NCI-H1417 (cell line): ENCODE measurements around the gene SIPA1L3.
"Not testable (repeated sequence)": the region's sequence is repeated elsewhere in the genome, so short reads cannot be mapped to it uniquely, and the experiment has no call there.

Experiments
- DNase-seq, 3 experiments: peaks; one replicate each; lab custom pipeline; 2025; lab: John Stamatoyannopoulos, UW

Gene SIPA1L3, protein sequence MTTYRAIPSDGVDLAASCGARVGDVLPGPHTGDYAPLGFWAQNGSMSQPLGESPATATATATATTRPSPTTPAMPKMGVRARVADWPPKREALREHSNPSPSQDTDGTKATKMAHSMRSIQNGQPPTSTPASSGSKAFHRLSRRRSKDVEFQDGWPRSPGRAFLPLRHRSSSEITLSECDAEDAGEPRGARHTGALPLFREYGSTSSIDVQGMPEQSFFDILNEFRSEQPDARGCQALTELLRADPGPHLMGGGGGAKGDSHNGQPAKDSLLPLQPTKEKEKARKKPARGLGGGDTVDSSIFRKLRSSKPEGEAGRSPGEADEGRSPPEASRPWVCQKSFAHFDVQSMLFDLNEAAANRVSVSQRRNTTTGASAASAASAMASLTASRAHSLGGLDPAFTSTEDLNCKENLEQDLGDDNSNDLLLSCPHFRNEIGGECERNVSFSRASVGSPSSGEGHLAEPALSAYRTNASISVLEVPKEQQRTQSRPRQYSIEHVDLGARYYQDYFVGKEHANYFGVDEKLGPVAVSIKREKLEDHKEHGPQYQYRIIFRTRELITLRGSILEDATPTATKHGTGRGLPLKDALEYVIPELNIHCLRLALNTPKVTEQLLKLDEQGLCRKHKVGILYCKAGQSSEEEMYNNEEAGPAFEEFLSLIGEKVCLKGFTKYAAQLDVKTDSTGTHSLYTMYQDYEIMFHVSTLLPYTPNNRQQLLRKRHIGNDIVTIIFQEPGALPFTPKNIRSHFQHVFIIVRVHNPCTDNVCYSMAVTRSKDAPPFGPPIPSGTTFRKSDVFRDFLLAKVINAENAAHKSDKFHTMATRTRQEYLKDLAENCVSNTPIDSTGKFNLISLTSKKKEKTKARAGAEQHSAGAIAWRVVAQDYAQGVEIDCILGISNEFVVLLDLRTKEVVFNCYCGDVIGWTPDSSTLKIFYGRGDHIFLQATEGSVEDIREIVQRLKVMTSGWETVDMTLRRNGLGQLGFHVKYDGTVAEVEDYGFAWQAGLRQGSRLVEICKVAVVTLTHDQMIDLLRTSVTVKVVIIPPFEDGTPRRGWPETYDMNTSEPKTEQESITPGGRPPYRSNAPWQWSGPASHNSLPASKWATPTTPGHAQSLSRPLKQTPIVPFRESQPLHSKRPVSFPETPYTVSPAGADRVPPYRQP (N-terminal part only)

GRCh38 chr19:37906869-37907734 lies at the start of gene SIPA1L3:
TSS of gene SIPA1L3 (plus strand) at chr19:37907208. CDS start at chr19:38081566, 174,358 bp downstream.
- peak; percentile 95 to 98 (median 98) for DNase-seq

GRCh38 chr19:37864501-37864900 lies 42.5 kb upstream of the SIPA1L3 start:
- DNase-seq: no peak

DNA sequence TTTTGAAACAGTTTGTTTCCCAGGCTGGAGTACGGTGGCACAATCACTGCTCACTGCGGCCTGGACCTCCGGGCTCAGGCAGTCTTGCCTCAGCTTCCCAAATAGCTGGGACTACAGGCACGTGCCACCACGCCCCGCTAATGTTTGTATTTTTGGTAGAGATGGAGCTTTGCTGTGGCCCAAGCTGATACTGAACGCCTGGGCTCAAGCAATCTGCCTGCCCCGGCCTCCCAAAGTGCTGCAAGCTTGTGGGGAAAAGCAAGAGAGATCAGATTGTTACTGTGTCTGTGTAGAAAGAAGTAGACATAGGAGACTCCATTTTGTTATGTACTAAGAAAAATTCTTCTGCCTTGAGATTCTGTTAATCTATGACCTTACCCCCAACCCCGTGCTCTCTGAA lies 41.1 kb upstream of the SIPA1L3 start:
- not testable (repeated sequence) for DNase-seq

GRCh38 chr19:37867831-37868230 lies 39.2 kb upstream of the SIPA1L3 start:
- DNase-seq: no peak

DNA sequence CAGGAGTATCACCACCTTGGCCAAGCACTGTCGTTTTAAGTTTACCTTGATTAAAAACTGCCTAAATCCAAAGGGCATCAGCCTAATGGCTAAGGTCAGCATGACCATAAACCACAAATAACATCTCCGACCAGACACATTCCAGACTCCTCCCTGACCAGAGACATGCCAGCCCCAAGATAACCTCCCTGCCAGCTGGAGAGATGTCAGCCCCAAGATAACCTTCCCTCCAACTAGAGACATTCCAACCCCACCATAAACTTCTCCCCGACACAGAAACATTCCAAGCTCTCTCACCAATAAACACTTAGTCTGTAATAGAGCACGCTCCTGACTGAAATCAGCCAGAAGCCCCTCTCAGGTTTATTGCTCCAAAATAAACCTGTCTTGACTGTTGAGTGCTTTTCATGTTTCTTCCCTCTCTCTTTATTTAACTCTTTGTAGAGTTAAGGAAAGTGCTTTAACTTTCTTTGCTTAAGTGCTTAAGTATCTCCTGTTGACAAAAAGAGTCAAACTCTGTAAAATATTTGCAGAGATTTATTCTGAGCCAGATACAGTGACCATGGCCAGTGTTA lies 37.2 kb upstream of the SIPA1L3 start:
- DNase-seq: no peak

GRCh38 chr19:37872383-37872782 lies 34.6 kb upstream of the SIPA1L3 start:
- no peak for DNase-seq

DNA sequence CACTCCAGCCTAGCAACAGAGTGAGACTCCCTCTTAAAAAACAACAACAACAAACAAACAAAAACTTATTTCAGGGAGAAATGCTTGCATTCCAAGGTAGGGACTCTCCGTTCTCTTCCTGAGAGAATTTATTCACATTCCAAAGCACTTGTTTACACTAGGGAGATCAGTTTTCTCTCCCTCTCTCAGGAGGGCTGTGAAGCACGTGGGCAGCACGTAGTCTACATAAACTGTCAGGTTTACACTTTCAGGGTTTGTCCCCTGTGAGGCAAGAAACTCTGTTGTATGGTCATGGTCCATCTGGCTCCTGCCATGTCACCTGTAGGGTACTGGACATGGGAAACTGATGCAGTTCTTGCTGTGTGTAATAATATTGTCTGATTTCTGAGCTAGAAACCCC lies 32.2 kb upstream of the SIPA1L3 start:
- no peak for DNase-seq

DNA sequence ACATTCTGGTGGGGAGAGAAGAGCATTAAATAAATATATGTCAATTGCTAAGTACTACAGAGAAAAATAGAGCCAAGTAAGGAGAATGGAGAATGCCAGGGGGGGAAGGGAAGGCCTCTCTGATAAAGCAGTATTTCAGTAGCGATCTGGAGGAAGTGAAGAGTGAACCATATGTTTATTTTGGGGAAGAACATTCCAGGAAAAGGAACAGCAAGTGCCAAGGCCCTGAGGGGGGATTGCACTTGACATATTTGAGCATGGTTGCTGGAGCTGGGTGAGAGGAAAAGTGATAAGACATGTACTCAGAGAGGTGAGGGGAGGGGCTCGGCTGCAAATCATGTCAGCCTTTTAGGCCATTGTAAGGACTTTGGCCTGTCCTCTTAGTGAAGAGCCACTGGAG lies 31.0 kb upstream of the SIPA1L3 start:
- DNase-seq: no peak

DNA sequence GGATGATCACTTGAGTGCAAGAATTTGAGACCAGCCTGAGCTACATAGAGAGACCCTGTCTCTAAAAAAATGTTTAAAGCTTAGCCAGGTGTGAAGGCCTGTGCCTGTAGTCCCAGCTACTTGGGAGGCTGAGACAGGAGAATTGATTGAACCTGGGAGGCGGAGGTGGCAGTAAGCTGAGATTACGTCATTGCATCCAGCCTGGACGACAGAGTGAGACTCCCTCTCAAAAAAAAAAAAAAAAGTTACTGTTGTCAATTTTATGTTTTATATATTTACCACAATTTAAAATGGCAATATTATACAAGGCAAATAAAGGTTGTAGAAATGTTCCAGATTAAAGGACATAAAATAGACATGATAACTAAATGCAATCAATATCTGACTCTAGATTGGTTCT lies 29.9 kb upstream of the SIPA1L3 start:
- no peak for DNase-seq

DNA sequence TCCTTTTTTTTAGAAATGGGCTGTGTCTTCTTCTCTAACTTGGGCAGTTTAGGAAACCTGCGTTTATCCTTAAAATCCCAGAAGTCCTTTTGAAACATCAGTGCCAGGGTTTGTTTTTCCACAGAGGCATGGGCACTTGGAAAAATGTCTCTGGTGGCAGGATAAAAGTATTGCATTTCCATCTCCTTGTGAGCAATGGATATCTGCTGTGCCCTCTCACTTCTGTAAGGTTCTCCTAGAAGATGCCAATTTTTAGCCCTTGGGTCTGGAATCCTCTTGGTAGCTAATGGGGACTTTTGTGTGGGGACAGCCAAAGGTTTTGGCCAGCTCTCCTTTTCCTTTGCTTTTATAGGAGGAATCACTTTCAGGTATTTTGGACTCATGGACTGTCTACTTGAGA lies 21.6 kb upstream of the SIPA1L3 start:
- no peak for DNase-seq

- no peak for DNase-seq
Observed at GRCh38 chr19:37886571-37886970, 20.4 kb upstream of the SIPA1L3 start.

DNA sequence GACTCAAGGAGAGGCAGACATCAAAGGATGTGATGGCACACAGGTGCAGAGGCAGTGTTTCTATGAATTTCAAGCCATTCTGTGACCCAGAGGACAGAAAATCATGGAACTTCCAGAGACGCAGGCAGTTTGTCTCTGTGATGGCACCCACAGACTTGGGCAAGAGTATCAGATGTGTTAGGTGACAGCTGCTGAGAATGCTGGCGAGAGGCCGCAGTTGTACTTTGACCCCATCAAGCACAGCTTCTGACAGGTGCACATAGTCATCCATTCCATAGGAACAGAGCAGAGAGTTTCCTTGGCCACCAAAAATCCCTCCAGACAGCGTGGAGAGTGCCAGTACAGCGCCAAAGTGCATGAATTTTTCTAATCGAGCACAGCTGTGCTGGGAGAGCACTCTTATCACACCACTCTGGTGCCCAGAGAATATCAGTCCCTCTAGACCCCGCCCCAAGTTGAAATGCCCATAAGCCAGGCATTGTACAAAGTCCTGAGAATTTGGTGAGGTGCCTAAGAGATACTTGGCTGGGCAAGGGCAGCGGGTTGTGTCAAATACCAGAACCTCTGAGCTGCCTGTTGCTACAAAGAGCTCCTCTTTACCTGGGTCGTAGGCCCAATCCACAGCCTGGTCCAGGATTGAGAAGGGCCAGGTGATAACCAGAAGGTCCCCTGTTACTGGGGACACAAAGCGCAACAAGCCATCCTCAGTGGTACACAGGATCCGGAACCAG lies 13.0 kb upstream of the SIPA1L3 start:
- no peak for DNase-seq

GRCh38 chr19:37896180-37896579 lies 10.8 kb upstream of the SIPA1L3 start:
- DNase-seq: no peak

DNA sequence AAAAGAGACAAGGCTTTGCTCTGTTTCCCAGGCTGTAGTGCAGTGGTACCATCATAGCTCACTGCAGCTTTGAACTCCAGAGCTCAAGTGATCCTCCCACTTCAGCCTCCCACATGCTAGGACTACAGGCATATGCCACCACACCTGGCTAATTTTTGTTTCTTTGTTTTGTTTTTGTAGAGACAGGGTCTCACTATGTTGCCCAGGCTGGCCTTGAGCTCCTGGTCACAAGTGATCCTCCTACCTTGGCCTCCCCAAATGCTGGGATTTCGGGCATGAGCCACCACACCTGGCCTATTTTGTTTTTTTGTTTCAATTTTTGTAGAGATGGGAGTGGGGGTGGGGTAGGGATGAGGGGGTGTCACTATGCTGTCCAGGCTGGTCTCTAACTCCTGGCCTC lies 7.6 kb upstream of the SIPA1L3 start:
- DNase-seq: no peak

GRCh38 chr19:37899966-37900365 lies 7.0 kb upstream of the SIPA1L3 start:
- DNase-seq: no peak

DNA sequence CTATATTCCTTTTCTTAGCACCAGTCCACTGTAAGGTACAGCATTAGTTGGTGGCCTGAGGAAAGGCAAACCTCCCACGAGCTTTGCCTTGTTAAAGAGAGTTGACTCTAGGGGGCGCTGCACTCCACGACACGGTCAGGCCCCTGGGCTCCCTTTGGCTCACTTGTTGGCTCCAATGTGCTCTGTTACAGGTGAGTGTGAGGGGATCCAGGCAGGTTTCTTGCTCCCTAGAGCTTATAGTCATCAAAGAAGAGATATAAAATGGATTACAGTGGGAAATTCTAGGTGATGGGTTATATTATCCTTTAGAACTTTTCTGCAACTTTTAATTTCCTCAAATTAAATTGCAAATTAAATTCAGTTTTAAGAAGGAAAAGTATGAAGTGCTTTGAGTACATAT lies 4.3 kb upstream of the SIPA1L3 start:
- peak; percentile 67 to 92 (median 88) for DNase-seq

GRCh38 chr19:37903096-37903495 lies 3.9 kb upstream of the SIPA1L3 start:
- no peak for DNase-seq

DNA sequence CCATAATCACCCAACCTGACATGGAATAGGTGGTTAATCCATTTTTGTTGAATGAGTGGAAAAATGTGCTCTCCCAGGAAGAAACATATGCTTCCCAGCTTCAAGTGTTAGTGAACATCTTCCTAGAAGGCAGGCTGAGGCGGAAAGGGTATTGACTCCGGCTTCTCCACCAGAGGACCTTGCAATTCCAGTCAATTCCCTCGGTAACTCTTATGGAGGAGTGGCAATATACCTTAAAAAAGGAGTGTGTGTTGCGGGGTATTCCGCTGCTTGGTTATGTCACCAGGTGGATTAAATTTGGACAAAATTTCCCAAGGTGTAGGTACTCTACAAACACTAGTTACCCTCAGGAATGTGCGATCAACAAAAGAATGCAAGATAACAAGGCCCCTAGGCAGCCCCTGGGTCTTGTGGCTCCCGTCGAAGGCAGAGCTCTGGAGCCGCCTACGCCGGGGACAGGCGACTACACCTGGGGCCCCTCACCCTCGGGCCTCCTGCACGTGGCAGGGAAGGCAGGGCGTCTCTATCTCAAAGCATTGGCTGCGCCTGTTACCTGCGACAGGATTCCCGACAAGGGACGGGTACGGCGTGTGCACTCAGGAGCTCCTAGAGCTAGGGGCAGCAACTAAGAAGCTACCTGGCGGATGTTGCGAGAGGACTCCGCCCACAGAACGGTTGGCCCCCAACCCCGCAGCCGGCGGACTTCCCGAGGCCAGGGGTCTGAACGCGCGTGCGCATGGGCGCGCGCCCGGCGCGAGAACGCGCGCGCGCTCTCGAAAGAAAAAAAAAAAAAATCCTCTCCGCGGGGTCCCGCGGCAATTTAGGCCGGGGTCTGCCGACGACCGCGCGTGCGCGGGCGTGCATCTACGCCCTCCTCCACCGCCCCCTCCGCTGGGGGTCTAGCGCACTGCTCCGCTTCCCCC lies 801 bp upstream of the SIPA1L3 start, which contains the start of gene WDR87:
TSS of gene WDR87 (minus strand) at position 649 of the 923 bp plus-strand sequence. CDS start 8,355 bp downstream, outside the sequence.
- peak; percentile 79 to 95 (median 93) for DNase-seq
